HG02870 (cell line): Measurements from ENCODE around the gene CYP27B1.

ENCODE experiments used
- ATAC-seq: cut with Tn5 transposase; IDR thresholded peaks from one replicate; pipeline ENCODE4 v1.9.1; 2021; ENCODE audit warnings: mild to moderate bottlenecking, moderate library complexity; ENCODE audit not compliant: unreplicated experiment

CYP27B1 gene

GRCh38 chr12:57753756-57754337, 13.0 kb downstream of the CYP27B1 start:
- ATAC-seq, result no peak

GRCh38 chr12:57752668-57753000, 14.2 kb downstream of the CYP27B1 start:
- no peak for ATAC-seq

- peak; percentile 71 for ATAC-seq
Observed at GRCh38 chr12:57751788-57752667, 14.8 kb downstream of the CYP27B1 start, which contains the start of gene CDK4. TSS of gene CDK4 (minus strand) at chr12:57752310. CDS start at chr12:57751717, 593 bp downstream.

DNA sequence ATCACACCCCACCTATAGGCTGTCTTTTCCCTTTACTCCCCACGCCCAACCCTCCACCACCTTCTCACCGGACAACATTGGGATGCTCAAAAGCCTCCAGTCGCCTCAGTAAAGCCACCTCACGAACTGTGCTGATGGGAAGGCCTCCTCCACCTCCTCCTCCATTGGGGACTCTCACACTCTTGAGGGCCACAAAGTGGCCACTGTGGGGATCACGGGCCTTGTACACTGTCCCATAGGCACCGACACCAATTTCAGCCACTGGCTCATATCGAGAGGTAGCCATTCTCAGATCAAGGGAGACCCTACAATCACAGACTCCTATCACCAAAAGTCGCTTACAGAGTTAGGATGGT, 15.5 kb downstream of the CYP27B1 start:
- ATAC-seq, result no peak

GRCh38 chr12:57750561-57751431, 16.1 kb downstream of the CYP27B1 start:
- ATAC-seq, result no peak

GRCh38 chr12:57749061-57749460, 17.8 kb downstream of the CYP27B1 start:
- ATAC-seq, result no peak

GRCh38 chr12:57746025-57746424, 20.9 kb downstream of the CYP27B1 start:
- no peak for ATAC-seq

DNA sequence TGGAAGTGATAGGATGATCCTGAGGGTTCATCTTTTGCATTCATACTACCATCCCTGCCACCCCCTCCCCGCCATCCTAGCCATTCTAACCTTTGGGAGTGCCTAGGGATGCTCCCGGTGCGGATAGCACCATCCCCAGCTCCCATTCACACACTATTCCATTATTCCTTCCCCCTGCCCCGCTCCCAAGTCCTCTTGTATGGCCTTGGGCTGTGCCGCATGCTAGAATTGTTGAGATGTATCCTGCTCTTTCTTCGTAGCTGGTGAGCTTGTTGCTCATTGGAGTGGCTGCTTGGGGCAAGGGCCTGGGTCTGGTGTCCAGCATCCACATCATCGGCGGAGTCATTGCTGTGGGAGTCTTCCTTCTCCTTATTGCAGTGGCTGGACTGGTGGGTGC, 21.4 kb downstream of the CYP27B1 start:
- ATAC-seq, result no peak

DNA sequence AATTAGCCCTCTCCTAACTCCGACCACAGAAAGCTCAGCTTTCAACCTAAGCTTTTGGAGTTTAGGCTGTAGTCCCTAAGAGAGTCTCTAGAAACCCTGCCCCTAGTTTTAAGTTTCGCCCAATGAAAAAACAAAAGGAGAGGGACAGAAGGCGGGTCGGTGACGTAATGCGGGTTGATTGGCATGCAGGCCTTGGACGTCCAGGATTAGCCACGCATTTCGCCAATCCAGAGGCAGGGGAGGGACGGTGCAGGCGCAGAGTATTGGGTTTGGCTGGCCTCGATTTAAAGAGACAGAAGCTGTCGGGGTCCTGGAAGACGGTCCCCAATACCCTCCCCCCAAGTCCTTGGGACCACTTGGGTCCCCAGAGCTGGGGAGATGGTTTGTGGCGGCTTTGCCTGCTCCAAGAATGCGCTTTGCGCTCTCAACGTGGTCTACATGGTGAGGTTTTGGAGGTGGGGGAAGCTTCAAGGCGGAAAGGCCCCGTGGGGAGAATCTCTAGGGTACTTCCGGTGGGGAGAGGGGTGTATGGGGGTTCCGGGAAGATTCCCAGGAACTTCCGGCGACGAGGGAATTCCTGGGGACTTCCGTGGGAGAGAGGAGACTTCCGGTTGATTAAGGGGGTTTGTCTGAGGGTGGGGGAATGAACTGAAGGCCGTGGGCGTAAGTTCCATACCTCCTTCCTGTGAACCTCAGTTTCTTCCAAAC, 21.9 kb downstream of the CYP27B1 start, which contains the start of gene TSPAN31:
TSPAN31 (plus strand) TSS at position 263 of the 708 bp plus-strand sequence; CDS start at position 379, 116 bp downstream.
- peak; percentile 82 for ATAC-seq

GRCh38 chr12:57744194-57744776, 22.6 kb downstream of the CYP27B1 start:
- peak; percentile 29 for ATAC-seq

GRCh38 chr12:57743769-57744168, 23.1 kb downstream of the CYP27B1 start:
- ATAC-seq, result no peak

DNA sequence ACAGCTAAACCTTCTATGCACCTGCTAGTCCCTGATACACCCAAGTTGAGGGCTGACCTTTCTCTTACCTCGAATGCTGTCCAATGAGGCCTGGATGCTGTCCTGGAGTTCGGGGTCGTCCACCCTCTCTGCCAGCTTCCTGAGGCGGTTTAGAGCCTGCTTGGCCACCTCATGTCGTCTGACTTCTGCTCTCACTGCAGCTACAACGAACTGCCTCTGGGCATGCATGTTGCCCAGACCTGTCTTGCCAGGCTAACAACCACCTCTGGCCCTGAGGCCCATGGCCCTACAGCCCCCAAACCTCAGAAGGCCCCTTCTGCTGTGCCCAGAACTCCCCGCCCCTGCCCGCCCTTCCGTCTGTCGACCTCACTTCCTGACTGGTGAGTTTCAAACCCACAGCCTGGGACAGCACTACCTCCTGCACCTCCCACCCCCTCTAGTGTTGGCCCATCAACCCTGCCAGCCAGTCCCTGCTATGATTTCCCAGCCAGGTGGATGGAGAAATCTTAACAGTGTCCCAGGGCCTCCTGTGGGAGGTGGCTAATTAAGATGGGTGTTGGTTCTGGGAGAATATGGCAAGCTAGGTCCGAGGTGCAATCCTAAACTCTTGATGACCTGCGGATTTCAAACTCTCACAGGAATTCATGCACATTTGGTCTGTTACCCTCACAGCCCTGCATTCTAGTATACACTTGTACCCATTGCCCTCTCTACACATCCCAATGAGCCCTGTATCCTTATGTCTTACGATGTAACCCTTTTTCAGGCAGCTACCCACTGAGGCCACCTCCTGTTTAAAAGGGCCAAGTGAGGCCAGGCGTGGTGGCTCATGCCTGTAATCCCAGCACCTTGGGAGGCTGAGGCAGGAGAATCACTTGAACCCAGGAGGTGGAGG, 24.8 kb downstream of the CYP27B1 start:
- ATAC-seq, result peak; percentile 50

- ATAC-seq, result no peak
Observed at GRCh38 chr12:57741413-57741789, 25.5 kb downstream of the CYP27B1 start.

- ATAC-seq, result peak; percentile 36
Observed at GRCh38 chr12:57740656-57741412, 26.0 kb downstream of the CYP27B1 start.

GRCh38 chr12:57739914-57740538, 26.9 kb downstream of the CYP27B1 start:
- no peak for ATAC-seq

DNA sequence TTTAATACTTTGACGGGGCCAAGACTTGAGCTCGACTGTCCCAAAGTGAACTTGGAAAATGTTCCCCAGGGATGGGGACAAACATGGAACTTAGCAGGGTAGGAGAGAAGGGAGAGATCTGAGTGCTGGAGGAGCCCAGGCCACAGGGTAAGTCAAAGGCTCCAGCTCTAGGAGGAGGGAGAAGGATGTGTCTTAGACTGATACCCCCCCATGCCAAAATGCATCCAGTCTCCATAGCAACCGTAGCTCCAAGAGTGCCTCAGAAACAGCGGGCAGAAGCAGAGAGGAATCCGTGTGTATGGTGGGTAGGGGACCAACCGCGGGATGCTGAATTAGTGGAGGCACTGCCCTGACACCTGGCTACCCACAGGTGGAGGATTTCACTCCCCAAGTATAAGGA, 27.5 kb downstream of the CYP27B1 start:
- no peak for ATAC-seq

- ATAC-seq, result no peak
Observed at GRCh38 chr12:57738661-57739237, 28.1 kb downstream of the CYP27B1 start, which contains the start of gene AGAP2. TSS of gene AGAP2 (minus strand) at chr12:57738742. CDS start at chr12:57738246, 496 bp downstream.
